ENCODE measurements around the gene PXYLP1. TPM values are rescaled to one million over a fixed set of nuclear protein-coding genes. Genes with fewer than 3 reads are reported as not detected.
A peak's percentile ranks its signal among the peaks of the same experiment; 100 is the strongest.

PXYLP1 gene
- total RNA-seq, 4 donors from 2014 or later: 0.46 to 13.1 (median 2.2) TPM

DNA sequence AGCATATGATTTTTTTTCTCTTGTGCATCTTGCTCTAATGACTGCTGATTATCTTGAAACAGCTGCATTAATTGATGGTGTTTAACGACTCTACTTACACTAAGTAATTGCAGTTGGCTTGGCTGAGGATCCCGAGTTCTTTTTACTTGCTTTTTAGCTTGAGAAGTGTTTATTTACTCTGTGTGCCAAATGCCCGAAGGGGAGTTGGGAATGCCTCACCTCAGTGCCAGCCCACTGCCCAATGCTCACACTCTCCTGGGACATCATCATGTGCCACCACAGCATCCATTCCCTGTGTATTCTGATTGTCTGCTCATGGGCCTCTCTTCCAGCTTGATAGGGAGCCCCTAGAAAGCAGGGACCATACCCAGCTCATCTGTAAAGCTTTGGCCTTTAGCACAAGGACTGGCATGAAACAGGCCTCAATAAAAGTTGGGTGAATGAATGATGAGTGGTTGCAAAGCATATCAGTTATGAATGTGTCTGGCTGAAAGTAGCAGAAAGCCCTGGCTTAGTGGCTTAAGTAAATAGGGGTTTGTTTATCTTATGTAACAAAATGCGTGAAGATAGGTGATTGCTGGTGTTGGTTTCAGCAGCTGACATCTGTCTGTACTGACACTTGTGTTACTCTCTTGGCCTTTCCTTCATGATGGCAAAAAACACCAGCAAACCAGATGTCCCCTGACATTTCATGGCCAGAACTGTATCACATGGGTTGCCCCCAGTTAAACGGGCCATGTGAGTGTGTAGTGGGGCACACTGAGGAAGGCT lies 8.1 kb downstream of the PXYLP1 start:
- TF ChIP-seq CTCF (IDR thresholded peaks at IDR 0.05 in 4 of 5, conservative IDR thresholded peaks at IDR 0.05 in 1 of 5) (no peak), POLR2A (IDR thresholded peaks at IDR 0.05) (no peak)
- no peak for DNase-seq
- no peak overlapping the region for H3K4me3 ChIP-seq
- no peaks in the 10 kb centered on the region for H3K36me3 ChIP-seq
- peaks cover 44 to 60% of the 10 kb centered on the region in 2 donors for H3K4me1 ChIP-seq
- no peak for ATAC-seq
- in situ Hi-C loops (cut with MboI; ENCODE audit: low sequenced_read_pairs in 4 of 4) (no loop called here), intact Hi-C loops (cut with DNase I; ENCODE audit: low total_unique reads) (loop anchor here (5.0 to 10.0 kb wide), 4 partner anchors 128 to 297 kb away; partner anchors contain the start of genes RASA2, SLC25A36 and ZBTB38)
- H3K9me3 ChIP-seq: no peaks in the 10 kb centered on the region
- H3K27ac ChIP-seq: peak overlapping the region; percentile 76 to 93 (median 89)
- H3K27me3 ChIP-seq: no peaks in the 10 kb centered on the region

DNA sequence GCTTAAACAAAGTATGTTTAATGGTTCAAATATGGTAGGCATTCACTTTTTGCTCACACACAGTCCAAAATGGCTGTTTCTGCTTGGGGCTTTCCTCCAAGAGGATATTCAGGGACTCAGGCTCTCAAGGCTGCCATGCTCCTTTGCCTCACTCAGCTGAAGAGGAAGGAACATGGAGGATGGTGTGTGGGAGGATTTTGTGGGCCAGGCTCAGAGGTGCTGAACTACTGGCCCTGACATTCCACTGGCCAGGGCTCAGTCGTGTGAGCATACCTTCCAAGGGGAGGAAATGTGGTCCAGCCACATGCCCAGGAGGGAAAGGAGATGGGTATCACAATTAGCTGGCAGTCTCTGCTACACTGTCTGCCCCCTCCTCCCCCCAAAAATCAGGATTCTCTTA lies 8.7 kb downstream of the PXYLP1 start:
- intact Hi-C loops (cut with DNase I; ENCODE audit: low total_unique reads): loop anchor here (5.0 kb wide), 1 partner anchor 298 kb away; the partner anchor contains the start of gene SLC25A36
- Histone ChIP-seq H3K27me3 (no peaks in the 10 kb centered on the region), H3K27ac (peak overlapping the region; percentile 76 to 93 (median 89)), H3K36me3 (no peaks in the 10 kb centered on the region), H3K4me3 (no peak overlapping the region), H3K4me1 (peaks cover 47 to 60% of the 10 kb centered on the region in 2 donors), H3K9me3 (no peaks in the 10 kb centered on the region)
- in situ Hi-C loops (cut with MboI; ENCODE audit: low sequenced_read_pairs in 4 of 4): no loop called here
- TF ChIP-seq POLR2A (IDR thresholded peaks at IDR 0.05) (no peak), CTCF (IDR thresholded peaks at IDR 0.05 in 4 of 5, conservative IDR thresholded peaks at IDR 0.05 in 1 of 5) (no peak)
- DNase-seq (no peak), ATAC-seq (no peak)

DNA sequence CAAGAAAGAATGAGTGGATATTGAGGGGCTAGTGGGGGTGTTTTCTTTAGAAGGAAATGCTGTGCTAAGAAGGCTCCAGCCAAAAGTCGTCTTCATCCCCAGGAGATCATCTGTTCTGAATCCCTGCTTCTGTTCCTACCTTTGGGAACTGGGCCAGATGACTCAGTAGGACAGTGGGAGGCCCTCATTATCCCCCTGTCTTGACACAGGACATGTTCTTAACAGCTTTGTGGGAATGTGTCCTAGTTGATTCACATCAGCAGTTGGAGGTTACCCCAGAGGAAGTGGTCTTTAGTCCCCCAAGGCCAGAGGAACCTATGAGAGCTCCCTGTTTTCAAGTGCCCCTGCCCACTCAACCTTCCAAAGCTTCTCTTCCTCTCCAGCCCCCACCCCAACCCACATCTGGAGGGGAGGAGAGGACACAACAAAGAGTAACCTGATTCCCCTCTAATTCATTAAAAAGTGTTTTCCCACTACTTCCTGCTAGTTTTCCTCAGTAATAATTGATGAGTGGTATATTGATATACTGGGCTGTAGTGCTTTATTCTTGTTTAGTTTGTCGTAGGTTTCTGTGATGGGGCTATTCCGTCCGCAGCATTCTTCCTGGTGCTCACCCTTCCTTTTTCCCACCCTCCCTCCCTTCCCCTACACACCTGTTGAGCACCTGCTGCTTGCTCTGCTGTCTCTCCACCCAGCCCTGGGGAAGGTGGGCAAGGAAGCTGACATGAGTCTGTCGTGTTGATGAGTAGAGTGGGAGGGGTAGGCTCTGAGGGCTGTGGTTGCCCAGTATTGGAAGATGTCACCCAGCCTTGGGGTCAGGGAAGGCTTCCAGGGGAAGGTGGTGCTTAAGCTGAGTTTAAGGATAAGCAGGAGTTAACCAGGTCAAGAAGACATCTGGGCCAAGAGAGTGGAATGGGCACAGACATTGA lies 9.3 kb downstream of the PXYLP1 start:
- ATAC-seq (no peak), DNase-seq (no peak)
- peak overlapping the region; percentile 76 to 93 (median 89) for H3K27ac ChIP-seq
- H3K4me3 ChIP-seq: no peak overlapping the region
- H3K9me3 ChIP-seq: no peaks in the 10 kb centered on the region
- H3K4me1 ChIP-seq: peaks cover 52 to 62% of the 10 kb centered on the region in 2 donors
- intact Hi-C loops (cut with DNase I; ENCODE audit: low total_unique reads) (loop anchor here (5.0 kb wide), 1 partner anchor 299 kb away; the partner anchor contains the start of gene SLC25A36), in situ Hi-C loops (cut with MboI; ENCODE audit: low sequenced_read_pairs in 4 of 4) (no loop called here)
- no peaks in the 10 kb centered on the region for H3K27me3 ChIP-seq
- H3K36me3 ChIP-seq: no peaks in the 10 kb centered on the region
- TF ChIP-seq POLR2A (IDR thresholded peaks at IDR 0.05): no peak
- TF ChIP-seq CTCF (IDR thresholded peaks at IDR 0.05 in 4 of 5, conservative IDR thresholded peaks at IDR 0.05 in 1 of 5): no peak

- H3K36me3 ChIP-seq: no peaks in the 10 kb centered on the region
- H3K4me1 ChIP-seq: peaks cover 59 to 70% of the 10 kb centered on the region in 2 donors
- in situ Hi-C loops (cut with MboI; ENCODE audit: low sequenced_read_pairs in 4 of 4): no loop called here
- no peaks in the 10 kb centered on the region for H3K27me3 ChIP-seq
- TF ChIP-seq POLR2A (IDR thresholded peaks at IDR 0.05) (peak in 1 of 2 donors; percentile 59), CTCF (IDR thresholded peaks at IDR 0.05 in 4 of 5, conservative IDR thresholded peaks at IDR 0.05 in 1 of 5) (no peak)
- intact Hi-C loops (cut with DNase I; ENCODE audit: low total_unique reads): loop anchor here (5.0 kb wide), 1 partner anchor 299 kb away; the partner anchor contains the start of gene SLC25A36
- no peak overlapping the region for H3K4me3 ChIP-seq
- H3K27ac ChIP-seq: peak overlapping the region; percentile 76 to 93 (median 89)
- ATAC-seq (peak; percentile 75 to 81), DNase-seq (peak; percentile 80 to 93)
- H3K9me3 ChIP-seq: no peaks in the 10 kb centered on the region
Observed at GRCh38 chr3:141241616-141242376, 10.2 kb downstream of the PXYLP1 start.
